Endothelial cell of umbilical vein (primary cell): ENCODE measurements around the gene ARPC5. TPM values are rescaled to one million over a fixed set of nuclear protein-coding genes. Genes with fewer than 3 reads are reported as not detected.

Experiments
- BruUV-seq: library from RNA; stranded (reverse); fragments of 400-500 nt; replicated peaks from 2 replicates; lab custom pipeline; 2021; lab: Mats Ljungman, UMichigan
- CTCF ChIA-PET: fragments of 300-600, 350-600 bp; sonication (Branson Sonifier 250); formaldehyde crosslinking; loops from one replicate; lab custom pipeline; 2021; ENCODE audit warnings: antibody characterized with exemption, inconsistent platforms; lab: Charles Lee
- POLR2A ChIA-PET: fragments of 300-600, 350-600 bp; sonication (Branson Sonifier 250); formaldehyde crosslinking; loops from one replicate; lab custom pipeline; 2021; ENCODE audit warnings: antibody characterized with exemption, inconsistent platforms; lab: Charles Lee
- DNase-seq: peaks from one replicate; pipeline ENCODE4 v3.0.0-alpha.2; 2011; ENCODE audit warnings: low read depth, low spot score
- FAIRE-seq: peaks from 2 replicates; lab custom pipeline; 2011; peaks lifted over from hg19 to GRCh38; lab: Jason Lieb, UNC
- H2AFZ ChIP-seq: 2 replicates; pipeline ENCODE4 v1.6.0; 2012; ENCODE audit warnings: low read depth, low read length, control low read depth, inconsistent platforms
- H3K27ac ChIP-seq: 2 replicates; pipeline ENCODE4 v1.5.1; 2011; ENCODE audit warnings: low read depth, mild to moderate bottlenecking, control low read depth, low read length, moderate library complexity; ENCODE audit not compliant: insufficient read depth
- H3K27me3 ChIP-seq, 2 experiments: 2 replicates each; pipeline versions ENCODE4 v1.6.0 to v1.6.1; 2011; ENCODE audit warnings: low read length in 2 of 2, mixed read lengths in 1 of 2; ENCODE audit not compliant: control insufficient read depth in 2 of 2, insufficient read depth in 2 of 2
- H3K36me3 ChIP-seq, 2 experiments: 2 replicates in 1 of 2; 3 replicates in 1 of 2; pipeline ENCODE4 v1.5.1; 2011; ENCODE audit warnings: low read length in 2 of 2, mild to moderate bottlenecking in 1 of 2, moderate library complexity in 1 of 2; ENCODE audit not compliant: control insufficient read depth in 2 of 2, insufficient read depth in 2 of 2; ENCODE audit errors: extremely low read depth in 1 of 2
- H3K4me1 ChIP-seq: 3 replicates; pipeline ENCODE4 v1.5.1; 2011; ENCODE audit warnings: mild to moderate bottlenecking, low read length; ENCODE audit not compliant: control insufficient read depth, insufficient read depth; ENCODE audit errors: extremely low read depth
- H3K4me2 ChIP-seq: 2 replicates; pipeline ENCODE4 v1.6.1; 2011; ENCODE audit warnings: low read length, control low read depth, mixed read lengths; ENCODE audit not compliant: insufficient read depth
- H3K4me3 ChIP-seq, 3 experiments: fragments of 200-600 bp in 1 of 3; sonication (generic), shearing (Covaris generic) in 1 of 3; replicated peaks in 1 of 3; 2 replicates each; pipeline ENCODE4 v1.5.1; 2011 to 2016; ENCODE audit warnings: control low read depth in 3 of 3, low read length in 3 of 3, mild to moderate bottlenecking in 2 of 3, inconsistent platforms in 1 of 3, low read depth in 1 of 3, moderate library complexity in 1 of 3; ENCODE audit not compliant: insufficient read depth in 1 of 3
- H3K79me2 ChIP-seq: 2 replicates; pipeline ENCODE4 v1.6.0; 2012; ENCODE audit warnings: low read length, inconsistent platforms; ENCODE audit not compliant: control insufficient read depth, insufficient read depth
- H3K9ac ChIP-seq: replicated peaks from 2 replicates; pipeline ENCODE3; 2011; ENCODE audit warnings: low read length, control low read depth; ENCODE audit not compliant: insufficient read depth; ENCODE audit errors: extremely low read depth
- H3K9me1 ChIP-seq: replicated peaks from 3 replicates; pipeline ENCODE4 v1.6.0; 2011; ENCODE audit warnings: mild to moderate bottlenecking, low read length; ENCODE audit not compliant: control insufficient read depth, insufficient read depth; ENCODE audit errors: extremely low read depth
- H3K9me3 ChIP-seq: replicated peaks from 2 replicates; pipeline ENCODE4 v1.5.1; 2012; ENCODE audit warnings: low read length, inconsistent platforms; ENCODE audit not compliant: control insufficient read depth, insufficient read depth
- H4K20me1 ChIP-seq: replicated peaks from 2 replicates; pipeline ENCODE3; 2011; ENCODE audit warnings: mild to moderate bottlenecking, low read length; ENCODE audit not compliant: control insufficient read depth, insufficient read depth; ENCODE audit errors: extremely low read depth
- EZH2 ChIP-seq: IDR thresholded peaks from 2 replicates; pipeline ENCODE4 v1.6.1; 2012; ENCODE audit warnings: borderline replicate concordance, low read depth, mild to moderate bottlenecking, moderate library complexity, low read length, inconsistent platforms; ENCODE audit not compliant: severe bottlenecking
- JUN ChIP-seq: IDR thresholded peaks from 2 replicates; pipeline ENCODE4 v1.6.1; 2011; ENCODE audit warnings: borderline replicate concordance, low read depth; ENCODE audit not compliant: insufficient read length, insufficient read depth
- MYC ChIP-seq: IDR thresholded peaks from one replicate; pipeline ENCODE4 v1.6.1; 2011; ENCODE audit warnings: mild to moderate bottlenecking, low read depth, low read length
- POLR2A ChIP-seq: IDR thresholded peaks from 2 replicates; pipeline ENCODE4 v1.6.1; 2012; ENCODE audit warnings: low read depth, mild to moderate bottlenecking, control low read depth, low read length
- POLR2AphosphoS5 ChIP-seq: IDR thresholded peaks from 2 replicates; pipeline ENCODE4 v1.6.1; 2012; ENCODE audit warnings: low read depth, mild to moderate bottlenecking, control low read depth, low read length, moderate library complexity; ENCODE audit not compliant: insufficient read depth
- dilution Hi-C: fragments of 300-500 bp; cut with MboI; formaldehyde crosslinking; loops from one replicate; pipeline ENCODE4 v1.15.0; 2019; ENCODE audit warnings: low sequenced_read_pairs; ENCODE audit not compliant: extremely low pct_ligation_motif_present
- intact Hi-C: fragments of 100-400 bp; cut with micrococcal nuclease; formaldehyde crosslinking; loops from one replicate; pipeline ENCODE4 v1.10.0; 2022
- polyA plus RNA-seq, 4 experiments: library from polyadenylated mRNA; depleted of rRNA in 3 of 4; stranded (reverse) in 3 of 4; unstranded in 1 of 4; fragments of >200 nt; gene quantifications; 2 replicates each; pipeline versions ENCODE4 v1.2.1 to v1.2.3, GENCODE V29; 2011 to 2012; ENCODE audit warnings: missing spikeins in 1 of 4
- total RNA-seq: library from RNA; stranded (reverse); gene quantifications from 2 replicates; pipeline ENCODE4 v1.2.3, GENCODE V29; 2021
- TF ChIP-seq, protein P1 (sequence below): IDR thresholded peaks from 2 replicates; pipeline ENCODE4 v1.6.1; 2011; ENCODE audit not compliant: insufficient read depth, insufficient read length
- TF ChIP-seq, protein P2 (sequence below), 2 donors: IDR thresholded peaks; 1 replicate in 1 of 2; 2 replicates in 1 of 2; pipeline ENCODE4 v1.5.1; 2011; ENCODE audit warnings: low read length in 2 of 2, mild to moderate bottlenecking in 2 of 2, moderate library complexity in 2 of 2, control low read depth in 1 of 2, inconsistent platforms in 1 of 2, low read depth in 1 of 2; ENCODE audit not compliant: insufficient read depth in 1 of 2; ENCODE audit errors: extremely low read depth in 1 of 2

The ARPC5 gene
- total and polyA plus RNA-seq, 2 donors (not counting 3 experiments of a cell fraction or from before 2014, with no cell fraction given), result 110 to 185 TPM

DNA sequence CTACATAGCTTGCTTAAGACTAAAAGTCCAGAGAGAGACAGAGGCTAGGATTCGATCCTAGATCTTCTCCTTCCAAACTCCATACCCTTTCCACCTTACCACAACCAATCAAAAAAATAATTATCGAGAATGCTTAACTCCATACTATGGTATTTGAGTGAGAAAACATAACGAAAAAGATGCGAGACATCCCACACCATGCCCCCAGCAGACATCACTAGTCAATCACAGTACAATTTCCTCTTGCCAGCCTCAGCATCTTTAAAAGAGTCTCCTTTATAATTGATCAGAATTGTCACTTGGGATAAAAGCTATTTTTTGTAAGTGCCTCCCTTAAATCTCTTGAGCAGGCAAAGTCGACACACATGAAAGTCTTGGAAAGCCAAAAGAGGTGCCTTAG is 46.2 kb downstream of the ARPC5 start:
- dilution Hi-C loops, result no loop called here
- CTCF ChIA-PET, result interaction anchor here (0.6 to 1.2 kb wide), 2 partner anchors 9 to 15 kb away, joined by 3 read pairs; no protein-coding TSS in a partner anchor

DNA sequence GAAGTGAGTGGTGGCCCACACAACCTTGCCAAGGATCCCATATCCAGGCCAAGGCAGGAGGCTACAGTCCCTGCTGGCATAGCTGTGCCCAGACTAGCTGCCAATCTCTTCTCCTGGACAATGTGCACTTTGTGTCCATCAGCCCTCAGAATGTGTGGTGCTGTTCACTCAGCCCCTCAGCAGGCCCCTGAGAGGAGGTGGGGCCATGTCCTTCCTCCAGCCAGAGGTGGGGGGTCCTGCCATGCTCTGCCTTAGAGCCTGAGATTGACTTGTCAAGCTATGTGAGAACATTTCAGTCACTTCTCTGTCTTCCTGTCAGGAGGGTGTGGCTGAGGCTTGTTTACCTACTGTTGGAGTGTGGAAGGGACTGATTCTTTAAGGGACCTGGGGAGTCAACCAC is 46.8 kb downstream of the ARPC5 start:
- Histone ChIP-seq H3K27ac (no peak overlapping the region), H2AFZ (no peak overlapping the region), H3K4me2 (no peak overlapping the region), H4K20me1 (no peaks in the 10 kb centered on the region), H3K9me1 (no peaks in the 10 kb centered on the region), H3K4me1 (no peaks in the 10 kb centered on the region), H3K79me2 (no peaks in the 10 kb centered on the region), H3K4me3 (no peak overlapping the region), H3K9me3 (no peaks in the 10 kb centered on the region), H3K9ac (no peak overlapping the region), H3K36me3 (no peaks in the 10 kb centered on the region), H3K27me3 (peaks cover 2 to 3% of the 10 kb centered on the region in 2 experiments)
- no TSS peak for BruUV-seq
- ChIA-PET POLR2A (no interaction called here), CTCF (interaction anchor here (0.6 to 1.2 kb wide), 2 partner anchors 9 to 15 kb away, joined by 3 read pairs; no protein-coding TSS in a partner anchor)
- no peak for DNase-seq
- intact Hi-C loops, result no loop called here
- no peak for TF ChIP-seq POLR2AphosphoS5
- TF ChIP-seq EZH2, result no peak
- TF ChIP-seq, protein P1, sequence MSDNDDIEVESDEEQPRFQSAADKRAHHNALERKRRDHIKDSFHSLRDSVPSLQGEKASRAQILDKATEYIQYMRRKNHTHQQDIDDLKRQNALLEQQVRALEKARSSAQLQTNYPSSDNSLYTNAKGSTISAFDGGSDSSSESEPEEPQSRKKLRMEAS, result no peak
- no peak for TF ChIP-seq MYC
- no peak for TF ChIP-seq JUN
- TF ChIP-seq, protein P2, sequence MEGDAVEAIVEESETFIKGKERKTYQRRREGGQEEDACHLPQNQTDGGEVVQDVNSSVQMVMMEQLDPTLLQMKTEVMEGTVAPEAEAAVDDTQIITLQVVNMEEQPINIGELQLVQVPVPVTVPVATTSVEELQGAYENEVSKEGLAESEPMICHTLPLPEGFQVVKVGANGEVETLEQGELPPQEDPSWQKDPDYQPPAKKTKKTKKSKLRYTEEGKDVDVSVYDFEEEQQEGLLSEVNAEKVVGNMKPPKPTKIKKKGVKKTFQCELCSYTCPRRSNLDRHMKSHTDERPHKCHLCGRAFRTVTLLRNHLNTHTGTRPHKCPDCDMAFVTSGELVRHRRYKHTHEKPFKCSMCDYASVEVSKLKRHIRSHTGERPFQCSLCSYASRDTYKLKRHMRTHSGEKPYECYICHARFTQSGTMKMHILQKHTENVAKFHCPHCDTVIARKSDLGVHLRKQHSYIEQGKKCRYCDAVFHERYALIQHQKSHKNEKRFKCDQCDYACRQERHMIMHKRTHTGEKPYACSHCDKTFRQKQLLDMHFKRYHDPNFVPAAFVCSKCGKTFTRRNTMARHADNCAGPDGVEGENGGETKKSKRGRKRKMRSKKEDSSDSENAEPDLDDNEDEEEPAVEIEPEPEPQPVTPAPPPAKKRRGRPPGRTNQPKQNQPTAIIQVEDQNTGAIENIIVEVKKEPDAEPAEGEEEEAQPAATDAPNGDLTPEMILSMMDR (IDR thresholded peaks at IDR 0.05; ENCODE audit: extremely low read depth in 1 of 2, insufficient read depth in 1 of 2, low read depth in 1 of 2, low read length in 2 of 2), result no peak
- dilution Hi-C loops, result no loop called here
- FAIRE-seq, result no peak

More for the DNA sequence above, 46.2 kb downstream of the ARPC5 start:
- H3K36me3 ChIP-seq, result no peaks in the 10 kb centered on the region
- no peak overlapping the region for H3K27ac ChIP-seq
- no TSS peak for BruUV-seq
- no peaks in the 10 kb centered on the region for H4K20me1 ChIP-seq
- intact Hi-C loops, result no loop called here
- POLR2A ChIA-PET, result no interaction called here
- no peaks in the 10 kb centered on the region for H3K9me1 ChIP-seq
- H2AFZ ChIP-seq, result no peak overlapping the region
- TF ChIP-seq, protein P2 (IDR thresholded peaks at IDR 0.05; ENCODE audit: extremely low read depth in 1 of 2, insufficient read depth in 1 of 2, low read depth in 1 of 2, low read length in 2 of 2), result no peak
- TF ChIP-seq, protein P1, result no peak
- TF ChIP-seq JUN, result no peak
- no peak for TF ChIP-seq POLR2A
- no peaks in the 10 kb centered on the region for H3K4me1 ChIP-seq
- no peaks in the 10 kb centered on the region for H3K9me3 ChIP-seq
- no peaks in the 10 kb centered on the region for H3K79me2 ChIP-seq
- no peak for FAIRE-seq
- H3K4me3 ChIP-seq, result no peak overlapping the region
- no peak overlapping the region for H3K9ac ChIP-seq
- H3K4me2 ChIP-seq, result no peak overlapping the region
- no peak for DNase-seq
- peaks cover 2 to 5% of the 10 kb centered on the region in 2 experiments for H3K27me3 ChIP-seq
